H1 (cell line): ENCODE measurements around the gene UBN1. TPM values are rescaled to one million over a fixed set of nuclear protein-coding genes. Genes with fewer than 3 reads are reported as not detected.

Source experiments
- CTCF ChIA-PET: fragments of 300-600 bp; sonication (Branson Sonifier 250); formaldehyde crosslinking; loops from one replicate; lab custom pipeline; 2021; ENCODE audit not compliant: partially characterized antibody; lab: Charles Lee
- POLR2A ChIA-PET: fragments of 300-600 bp; sonication (Branson Sonifier 250); formaldehyde crosslinking; loops from one replicate; lab custom pipeline; 2021; ENCODE audit warnings: inconsistent platforms; ENCODE audit not compliant: partially characterized antibody; lab: Charles Lee
- DNase-seq, 2 experiments: peaks; one replicate each; pipeline versions ENCODE4 v3.0.0 to v3.0.0-alpha.2; 2010 to 2022; ENCODE audit warnings: low spot score in 2 of 2, low read depth in 1 of 2, mixed read lengths in 1 of 2
- FAIRE-seq: peaks from 2 replicates; lab custom pipeline; 2011; peaks lifted over from hg19 to GRCh38; lab: Jason Lieb, UNC
- H2AFZ ChIP-seq: 2 replicates; pipeline ENCODE4 v1.8.1; 2012; ENCODE audit warnings: low read length, inconsistent platforms
- H2AK5ac ChIP-seq: 2 replicates; pipeline ENCODE4 v1.6.1; 2013; ENCODE audit warnings: low read depth, low read length
- H2BK120ac ChIP-seq: replicated peaks from 2 replicates; pipeline ENCODE3; 2013; ENCODE audit warnings: low read depth, low read length, inconsistent platforms
- H2BK12ac ChIP-seq: 2 replicates; pipeline ENCODE4 v1.6.1; 2013; ENCODE audit warnings: low read depth, low read length
- H2BK15ac ChIP-seq: 2 replicates; pipeline ENCODE4 v1.6.1; 2013; ENCODE audit warnings: low read length
- H2BK20ac ChIP-seq: 2 replicates; pipeline ENCODE4 v1.6.1; 2013; ENCODE audit warnings: low read length
- H2BK5ac ChIP-seq: 2 replicates; pipeline ENCODE4 v1.6.1; 2013; ENCODE audit warnings: low read depth, low read length
- H3K14ac ChIP-seq: 2 replicates; pipeline ENCODE4 v1.6.1; 2013; ENCODE audit warnings: inconsistent platforms; ENCODE audit not compliant: insufficient read length
- H3K18ac ChIP-seq: 2 replicates; pipeline ENCODE4 v1.6.1; 2013; ENCODE audit warnings: low read length; ENCODE audit errors: extremely low read depth
- H3K23ac ChIP-seq: 2 replicates; pipeline ENCODE4 v1.6.1; 2013; ENCODE audit warnings: inconsistent platforms; ENCODE audit not compliant: insufficient read length
- H3K23me2 ChIP-seq: 2 replicates; pipeline ENCODE4 v1.6.1; 2013; ENCODE audit warnings: low read depth, low read length
- H3K27ac ChIP-seq: 2 replicates; pipeline ENCODE4 v1.6.1; 2011; ENCODE audit warnings: low read depth, low read length, inconsistent platforms
- H3K27me3 ChIP-seq, 4 experiments: replicated peaks in 1 of 4; 1 replicate in 1 of 4; 2 replicates in 3 of 4; pipeline versions ENCODE4 v1.6.1 to v1.8.1; 2011 to 2013; ENCODE audit warnings: low read length in 3 of 4, mild to moderate bottlenecking in 3 of 4, inconsistent platforms in 2 of 4, mixed read lengths in 2 of 4, moderate library complexity in 1 of 4; ENCODE audit not compliant: control insufficient read depth in 3 of 4, insufficient read depth in 3 of 4; ENCODE audit errors: extremely low read depth in 1 of 4
- H3K36me3 ChIP-seq, 4 experiments: 2 replicates each; pipeline versions ENCODE4 v1.6.1 to v1.8.1; 2011 to 2013; ENCODE audit warnings: mild to moderate bottlenecking in 4 of 4, low read length in 3 of 4, moderate library complexity in 2 of 4, control low read depth in 1 of 4, inconsistent platforms in 1 of 4; ENCODE audit not compliant: insufficient read depth in 4 of 4, control insufficient read depth in 2 of 4
- H3K4ac ChIP-seq: replicated peaks from 2 replicates; pipeline ENCODE3; 2013; ENCODE audit warnings: low read length, low read depth, mixed read lengths, inconsistent platforms; ENCODE audit not compliant: insufficient read length
- H3K4me1 ChIP-seq, 4 experiments: replicated peaks in 1 of 4; 1 replicate in 1 of 4; 2 replicates in 3 of 4; pipeline versions ENCODE4 v1.6.1 to v1.8.1; 2011 to 2013; ENCODE audit warnings: low read length in 3 of 4, inconsistent platforms in 2 of 4, mixed read lengths in 1 of 4; ENCODE audit not compliant: insufficient read depth in 4 of 4, control insufficient read depth in 3 of 4
- H3K4me2 ChIP-seq, 2 experiments: 2 replicates each; pipeline versions ENCODE4 v1.6.1 to v1.8.1; 2011 to 2013; ENCODE audit warnings: low read depth in 2 of 2, low read length in 2 of 2, control low read depth in 1 of 2, inconsistent platforms in 1 of 2, mild to moderate bottlenecking in 1 of 2; ENCODE audit not compliant: insufficient read depth in 1 of 2
- H3K4me3 ChIP-seq, 4 experiments: fragments of 200-600, 300-600 bp in 1 of 4; sonication (generic), shearing (Covaris generic), sonication (Bioruptor Twin) in 1 of 4; 2 replicates each; pipeline versions ENCODE4 v1.5.1 to v1.8.1; 2011 to 2016; ENCODE audit warnings: low read length in 4 of 4, low read depth in 3 of 4, control low read depth in 2 of 4, inconsistent platforms in 2 of 4, mild to moderate bottlenecking in 2 of 4, mixed read lengths in 1 of 4, moderate library complexity in 1 of 4; ENCODE audit not compliant: insufficient read depth in 2 of 4; ENCODE audit errors: extremely low read depth in 1 of 4
- H3K56ac ChIP-seq: replicated peaks from 2 replicates; pipeline ENCODE3; 2013; ENCODE audit warnings: low read depth, mild to moderate bottlenecking, mixed read lengths, low read length, inconsistent platforms; ENCODE audit not compliant: insufficient read length
- H3K79me1 ChIP-seq: 2 replicates; pipeline ENCODE4 v1.6.1; 2013; ENCODE audit warnings: low read depth, low read length, control low read depth
- H3K79me2 ChIP-seq, 2 experiments: 2 replicates each; pipeline versions ENCODE4 v1.6.1 to v1.8.1; 2012 to 2013; ENCODE audit warnings: low read length in 2 of 2, mild to moderate bottlenecking in 2 of 2, inconsistent platforms in 1 of 2; ENCODE audit not compliant: insufficient read depth in 2 of 2, control insufficient read depth in 1 of 2
- H3K9ac ChIP-seq, 4 experiments: replicated peaks in 1 of 4; 1 replicate in 1 of 4; 2 replicates in 3 of 4; pipeline versions ENCODE4 v1.6.1 to v1.8.1; 2011 to 2013; ENCODE audit warnings: low read depth in 3 of 4, low read length in 3 of 4, control low read depth in 2 of 4, mild to moderate bottlenecking in 2 of 4, moderate library complexity in 2 of 4, inconsistent platforms in 1 of 4; ENCODE audit errors: extremely low read depth in 1 of 4
- H3K9me3 ChIP-seq, 2 experiments: 2 replicates each; pipeline versions ENCODE4 v1.6.1 to v1.8.1; 2012 to 2013; ENCODE audit warnings: mild to moderate bottlenecking in 2 of 2, moderate library complexity in 2 of 2, control low read depth in 1 of 2, inconsistent platforms in 1 of 2, low read depth in 1 of 2, low read length in 1 of 2, mixed read lengths in 1 of 2; ENCODE audit not compliant: insufficient read depth in 2 of 2
- H4K20me1 ChIP-seq, 2 experiments: replicated peaks in 1 of 2; 2 replicates each; pipeline versions ENCODE3 to v1.8.1; 2011 to 2013; ENCODE audit warnings: inconsistent platforms in 2 of 2, low read length in 2 of 2, mild to moderate bottlenecking in 1 of 2; ENCODE audit not compliant: insufficient read depth in 2 of 2, control insufficient read depth in 1 of 2
- H4K5ac ChIP-seq: 2 replicates; pipeline ENCODE4 v1.6.1; 2013; ENCODE audit warnings: low read length, low read depth, mixed read lengths, inconsistent platforms; ENCODE audit not compliant: insufficient read length
- H4K8ac ChIP-seq: 2 replicates; pipeline ENCODE4 v1.8.0; 2013; ENCODE audit warnings: mild to moderate bottlenecking, moderate library complexity, low read length, inconsistent platforms; ENCODE audit not compliant: insufficient read depth; ENCODE audit errors: extremely low read depth
- H4K91ac ChIP-seq: replicated peaks from 2 replicates; pipeline ENCODE3; 2013; ENCODE audit warnings: low read length, mixed read lengths, inconsistent platforms; ENCODE audit not compliant: insufficient read length
- CTBP2 ChIP-seq: IDR thresholded peaks from 2 replicates; pipeline ENCODE4 v1.7.0; 2011; ENCODE audit warnings: borderline replicate concordance, mild to moderate bottlenecking, moderate library complexity, mixed read lengths, low read length; ENCODE audit not compliant: insufficient read depth, insufficient read length
- KDM5A ChIP-seq: fragments of 200-600 bp; IDR thresholded peaks from 2 replicates; pipeline ENCODE4 v1.7.1; 2012; ENCODE audit warnings: mild to moderate bottlenecking, low read length, inconsistent platforms, mixed read lengths
- WGBS, 2 experiments: shearing (Covaris generic) in 1 of 2; methylation state at CpG; one replicate each; pipeline versions ENCODE4 v1.1.6 to v1.1.7; 2013 to 2015; ENCODE audit warnings: low lambda C conversion rate in 2 of 2, mixed read lengths in 2 of 2, inconsistent platforms in 1 of 2, low coverage in 1 of 2, missing lambda C conversion rate in 1 of 2; ENCODE audit not compliant: insufficient replicate concordance in 2 of 2, insufficient coverage in 1 of 2, insufficient read length in 1 of 2; ENCODE audit errors: extremely low coverage in 1 of 2, missing lambda C conversion rate in 1 of 2; 5-methylcytosine and 5-hydroxymethylcytosine counted together
- polyA plus RNA-seq, 7 experiments: library from polyadenylated mRNA; depleted of rRNA in 3 of 7; stranded (reverse) in 5 of 7; unstranded in 2 of 7; fragments of >200 nt in 5 of 7; fragments of 200-250 nt in 2 of 7; gene quantifications; 1 replicate in 5 of 7; 2 replicates in 1 of 7; 4 replicates in 1 of 7; pipeline versions ENCODE4 v1.2.1 to v1.2.3, GENCODE V29; 2011 to 2013; ENCODE audit warnings: missing spikeins in 2 of 7, mixed read lengths in 2 of 7
- total RNA-seq: library from RNA; stranded (reverse); fragmentation: NEBNext Ultra II Directional; extraction: Animal tissue kit (Norgen Biotek cat#: 25700); gene quantifications from 2 replicates; pipeline ENCODE4 v1.2.1, GENCODE V29; 2021

Gene UBN1
- total and polyA plus RNA-seq, 2 of the 8 experiments (the other 6 are each of a cell fraction or from before 2014, with no cell fraction given) = 16.2 to 37.0 TPM

DNA sequence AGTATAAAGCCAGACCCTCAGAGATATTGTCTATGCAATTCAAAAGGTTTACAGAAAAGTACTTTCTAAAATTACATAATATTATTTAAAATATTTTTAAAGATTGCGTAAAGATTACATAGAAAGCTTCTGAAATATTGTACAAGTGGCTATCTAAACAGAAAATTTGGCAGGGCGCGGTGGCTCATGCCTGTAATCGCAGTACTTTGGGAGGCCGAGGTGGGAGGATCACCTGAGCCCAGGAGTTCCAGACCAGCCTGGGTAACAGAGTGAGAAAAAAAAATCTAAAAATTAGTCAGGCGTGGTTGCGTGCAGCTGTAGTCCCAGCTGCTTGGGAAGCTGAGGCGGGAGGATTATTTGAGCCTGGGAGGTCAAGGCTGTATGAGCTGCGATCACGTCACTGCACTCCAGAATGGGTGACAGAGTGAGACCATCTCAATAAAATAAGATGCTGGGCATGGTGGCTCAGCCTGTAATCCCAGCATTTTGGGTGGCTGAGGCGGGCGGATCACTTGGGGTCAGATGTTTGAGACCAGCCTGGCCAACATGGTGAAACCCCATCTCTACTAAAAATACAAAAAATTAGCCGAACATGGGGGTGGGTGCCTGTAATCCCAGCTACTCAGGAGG, 18.1 kb downstream of the UBN1 start:
- H3K18ac ChIP-seq = no peak overlapping the region
- H3K56ac ChIP-seq = no peak overlapping the region
- no peak overlapping the region for H2BK15ac ChIP-seq
- H4K5ac ChIP-seq = no peak overlapping the region
- H3K14ac ChIP-seq = no peak overlapping the region
- TF ChIP-seq CTBP2 (no peak), KDM5A (no peak)
- no peak overlapping the region for H3K23ac ChIP-seq
- no peak overlapping the region for H4K8ac ChIP-seq
- H3K79me1 ChIP-seq = peaks cover 9% of the 10 kb centered on the region
- no peak overlapping the region for H4K91ac ChIP-seq
- no peaks in the 10 kb centered on the region for H3K4me1 ChIP-seq
- no peaks in the 10 kb centered on the region for H3K23me2 ChIP-seq
- peaks cover 4 to 60% of the 10 kb centered on the region in 2 experiments; a peak in 3 of 4 replicates for H3K79me2 ChIP-seq
- no peak overlapping the region for H2AK5ac ChIP-seq
- ChIA-PET POLR2A (no interaction called here), CTCF (interaction anchor here (1.1 to 2.1 kb wide), 6 partner anchors 9 to 92 kb away, joined by 3 to 11 read pairs (median 4); no protein-coding TSS in a partner anchor)
- no peak overlapping the region for H2BK12ac ChIP-seq
- peaks cover 2 to 14% of the 10 kb centered on the region in 2 experiments for H4K20me1 ChIP-seq
- H3K4me2 ChIP-seq = no peak overlapping the region
- no peak overlapping the region for H2BK120ac ChIP-seq
- H3K9me3 ChIP-seq = no peaks in the 10 kb centered on the region
- no peak for DNase-seq
- 93% methylated on average over 13 of the region's 13 CpGs; no CpG with 5 or more reads in 1 of the 2 experiments for WGBS, 2 experiments
- H3K27me3 ChIP-seq = no peaks in the 10 kb centered on the region
- H3K36me3 ChIP-seq = peaks cover 13 to 39% (median 26%) of the 10 kb centered on the region in 4 experiments; a peak in 7 of 8 replicates
- no peak overlapping the region for H2BK5ac ChIP-seq
- H3K4ac ChIP-seq = no peak overlapping the region
- no peak overlapping the region for H3K4me3 ChIP-seq
- no peak for FAIRE-seq
- no peak overlapping the region for H2AFZ ChIP-seq
- H3K27ac ChIP-seq = no peak overlapping the region
- no peak overlapping the region for H3K9ac ChIP-seq
- H2BK20ac ChIP-seq = no peak overlapping the region
